Osteoblast (primary cell): ENCODE data around the gene LASP1. TPM values are rescaled to one million over a fixed set of nuclear protein-coding genes. Genes with fewer than 3 reads are reported as not detected.

ENCODE experiments used
- DNase-seq: peaks from one replicate; pipeline ENCODE4 v3.0.0; 2011; ENCODE audit warnings: low spot score, mixed read lengths; ENCODE audit not compliant: insufficient read length; ENCODE audit errors: missing footprints
- H2AFZ ChIP-seq: 2 replicates; pipeline ENCODE4 v1.6.0; 2011; ENCODE audit warnings: mild to moderate bottlenecking, low read length
- H3K27ac ChIP-seq: 2 replicates; pipeline ENCODE4 v1.5.1; 2011; ENCODE audit warnings: mild to moderate bottlenecking, low read depth, low read length, moderate library complexity
- H3K27me3 ChIP-seq: 2 replicates; pipeline ENCODE4 v1.6.0; 2012; ENCODE audit warnings: mild to moderate bottlenecking, control low read depth, inconsistent platforms, low read length, moderate library complexity; ENCODE audit not compliant: insufficient read depth
- H3K36me3 ChIP-seq: 2 replicates; pipeline ENCODE4 v1.5.1; 2011; ENCODE audit warnings: mild to moderate bottlenecking, low read length, control low read depth, moderate library complexity; ENCODE audit not compliant: insufficient read depth
- H3K4me1 ChIP-seq: 2 replicates; pipeline ENCODE4 v1.5.1; 2011; ENCODE audit warnings: mild to moderate bottlenecking, low read length, control low read depth, moderate library complexity; ENCODE audit not compliant: insufficient read depth
- H3K4me2 ChIP-seq: 2 replicates; pipeline ENCODE4 v1.6.0; 2011; ENCODE audit warnings: mild to moderate bottlenecking, low read length; ENCODE audit not compliant: insufficient read depth
- H3K4me3 ChIP-seq: fragments of 200-600 bp; sonication (generic); 3 replicates; pipeline ENCODE4 v1.5.1; 2012; ENCODE audit warnings: mild to moderate bottlenecking, low read length, inconsistent platforms; ENCODE audit not compliant: insufficient read depth
- H3K79me2 ChIP-seq: 2 replicates; pipeline ENCODE4 v1.6.0; 2012; ENCODE audit warnings: mild to moderate bottlenecking, low read length, control low read depth, inconsistent platforms; ENCODE audit not compliant: insufficient read depth
- H3K9me3 ChIP-seq: 2 replicates; pipeline ENCODE4 v1.5.1; 2011; ENCODE audit warnings: low read depth, low read length, control low read depth
- H4K20me1 ChIP-seq: 2 replicates; pipeline ENCODE4 v1.6.0; 2012; ENCODE audit warnings: mild to moderate bottlenecking, low read length, control low read depth; ENCODE audit not compliant: insufficient read depth
- total RNA-seq: library from RNA; depleted of rRNA; stranded (reverse); fragments of >200 nt; gene quantifications from 2 replicates; pipeline ENCODE4 v1.2.3, GENCODE V29; 2012
- TF ChIP-seq, protein P1 (sequence below): IDR thresholded peaks from 2 replicates; pipeline ENCODE4 v1.5.1; 2011; ENCODE audit warnings: mild to moderate bottlenecking, low read depth, low read length, moderate library complexity; ENCODE audit errors: extremely low read depth

LASP1 gene
- total RNA-seq, 1 donor = 228 TPM

DNA sequence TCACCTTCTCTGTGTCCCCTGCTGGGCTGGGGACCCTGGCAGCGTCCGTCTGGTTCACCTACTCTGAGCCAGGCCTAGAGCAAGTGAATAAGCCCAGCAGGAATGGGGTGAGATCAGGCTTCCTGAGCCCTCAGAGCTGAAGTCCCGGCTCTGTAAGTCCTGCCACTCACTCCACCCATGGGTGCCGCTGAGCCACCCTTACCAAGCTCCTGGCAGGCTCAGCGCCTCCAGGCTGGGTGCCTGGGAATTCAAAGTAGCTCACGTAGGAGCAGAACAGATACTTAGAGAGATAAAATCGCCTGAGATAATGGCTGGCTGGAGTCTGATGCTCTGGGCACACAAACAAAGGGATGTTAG, 45.8 kb downstream of the LASP1 start:
- TF ChIP-seq, protein P1, sequence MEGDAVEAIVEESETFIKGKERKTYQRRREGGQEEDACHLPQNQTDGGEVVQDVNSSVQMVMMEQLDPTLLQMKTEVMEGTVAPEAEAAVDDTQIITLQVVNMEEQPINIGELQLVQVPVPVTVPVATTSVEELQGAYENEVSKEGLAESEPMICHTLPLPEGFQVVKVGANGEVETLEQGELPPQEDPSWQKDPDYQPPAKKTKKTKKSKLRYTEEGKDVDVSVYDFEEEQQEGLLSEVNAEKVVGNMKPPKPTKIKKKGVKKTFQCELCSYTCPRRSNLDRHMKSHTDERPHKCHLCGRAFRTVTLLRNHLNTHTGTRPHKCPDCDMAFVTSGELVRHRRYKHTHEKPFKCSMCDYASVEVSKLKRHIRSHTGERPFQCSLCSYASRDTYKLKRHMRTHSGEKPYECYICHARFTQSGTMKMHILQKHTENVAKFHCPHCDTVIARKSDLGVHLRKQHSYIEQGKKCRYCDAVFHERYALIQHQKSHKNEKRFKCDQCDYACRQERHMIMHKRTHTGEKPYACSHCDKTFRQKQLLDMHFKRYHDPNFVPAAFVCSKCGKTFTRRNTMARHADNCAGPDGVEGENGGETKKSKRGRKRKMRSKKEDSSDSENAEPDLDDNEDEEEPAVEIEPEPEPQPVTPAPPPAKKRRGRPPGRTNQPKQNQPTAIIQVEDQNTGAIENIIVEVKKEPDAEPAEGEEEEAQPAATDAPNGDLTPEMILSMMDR = no peak
- Histone ChIP-seq H3K79me2 (peaks cover 57% of the 10 kb centered on the region), H3K4me1 (peaks cover 5% of the 10 kb centered on the region), H3K9me3 (no peaks in the 10 kb centered on the region), H2AFZ (no peak overlapping the region), H3K4me2 (no peak overlapping the region), H3K27ac (no peak overlapping the region), H3K36me3 (peaks cover 90% of the 10 kb centered on the region), H3K4me3 (no peak overlapping the region), H4K20me1 (peaks cover 76% of the 10 kb centered on the region), H3K27me3 (no peaks in the 10 kb centered on the region)
- DNase-seq = no peak

DNA sequence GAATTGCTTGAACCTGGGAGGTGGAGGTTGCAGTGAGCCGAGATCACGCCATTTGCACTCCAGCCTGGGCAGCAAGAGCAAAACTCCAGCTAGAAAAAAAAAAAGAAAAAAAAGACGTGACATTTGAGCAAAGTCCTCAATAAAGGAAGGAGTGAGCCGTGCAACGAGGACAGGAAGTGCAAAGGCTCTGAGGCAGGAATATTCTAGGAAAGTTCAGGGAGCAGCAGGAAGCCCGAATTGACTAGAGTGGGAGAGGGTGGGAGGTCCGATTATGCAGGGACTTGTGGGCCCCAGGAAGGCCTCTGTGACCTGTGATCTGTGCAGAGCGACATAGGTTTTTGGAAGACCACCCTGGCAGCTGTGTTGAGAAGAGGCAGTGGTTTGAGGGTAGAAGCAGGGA, 46.9 kb downstream of the LASP1 start:
- Histone ChIP-seq H2AFZ (no peak overlapping the region), H4K20me1 (peaks cover 72% of the 10 kb centered on the region), H3K9me3 (no peaks in the 10 kb centered on the region), H3K79me2 (peaks cover 45% of the 10 kb centered on the region), H3K36me3 (peaks cover 88% of the 10 kb centered on the region), H3K27me3 (no peaks in the 10 kb centered on the region), H3K4me1 (peaks cover 8% of the 10 kb centered on the region), H3K27ac (no peak overlapping the region), H3K4me2 (no peak overlapping the region), H3K4me3 (no peak overlapping the region)
- TF ChIP-seq, protein P1 = no peak
- no peak for DNase-seq

DNA sequence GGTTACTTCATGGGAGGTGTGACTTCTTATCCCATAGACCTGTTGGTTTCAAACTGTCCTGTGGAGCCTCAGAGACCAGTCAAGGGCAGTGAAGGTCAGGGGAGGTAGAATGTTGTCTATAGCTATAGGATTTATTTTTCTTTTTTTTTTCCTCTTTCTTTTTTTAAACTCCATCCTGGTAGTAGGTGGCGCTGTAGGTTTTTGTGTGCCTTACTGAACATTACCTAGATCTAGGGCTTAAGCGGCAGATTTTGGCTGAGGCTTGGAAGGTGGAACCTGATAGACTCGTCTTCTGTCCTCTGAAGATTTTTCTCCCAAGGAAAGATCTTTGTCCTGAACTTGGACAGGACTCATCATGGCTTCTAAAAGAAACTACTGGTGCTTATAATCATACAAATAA, 47.4 kb downstream of the LASP1 start:
- peaks cover 13% of the 10 kb centered on the region for H3K4me1 ChIP-seq
- no peaks in the 10 kb centered on the region for H3K27me3 ChIP-seq
- H4K20me1 ChIP-seq = peaks cover 70% of the 10 kb centered on the region
- H3K36me3 ChIP-seq = peaks cover 84% of the 10 kb centered on the region
- no peak overlapping the region for H3K4me2 ChIP-seq
- peaks cover 40% of the 10 kb centered on the region for H3K79me2 ChIP-seq
- no peaks in the 10 kb centered on the region for H3K9me3 ChIP-seq
- no peak overlapping the region for H3K4me3 ChIP-seq
- DNase-seq = no peak
- TF ChIP-seq, protein P1 = peak; percentile 12
- H3K27ac ChIP-seq = no peak overlapping the region
- no peak overlapping the region for H2AFZ ChIP-seq

DNA sequence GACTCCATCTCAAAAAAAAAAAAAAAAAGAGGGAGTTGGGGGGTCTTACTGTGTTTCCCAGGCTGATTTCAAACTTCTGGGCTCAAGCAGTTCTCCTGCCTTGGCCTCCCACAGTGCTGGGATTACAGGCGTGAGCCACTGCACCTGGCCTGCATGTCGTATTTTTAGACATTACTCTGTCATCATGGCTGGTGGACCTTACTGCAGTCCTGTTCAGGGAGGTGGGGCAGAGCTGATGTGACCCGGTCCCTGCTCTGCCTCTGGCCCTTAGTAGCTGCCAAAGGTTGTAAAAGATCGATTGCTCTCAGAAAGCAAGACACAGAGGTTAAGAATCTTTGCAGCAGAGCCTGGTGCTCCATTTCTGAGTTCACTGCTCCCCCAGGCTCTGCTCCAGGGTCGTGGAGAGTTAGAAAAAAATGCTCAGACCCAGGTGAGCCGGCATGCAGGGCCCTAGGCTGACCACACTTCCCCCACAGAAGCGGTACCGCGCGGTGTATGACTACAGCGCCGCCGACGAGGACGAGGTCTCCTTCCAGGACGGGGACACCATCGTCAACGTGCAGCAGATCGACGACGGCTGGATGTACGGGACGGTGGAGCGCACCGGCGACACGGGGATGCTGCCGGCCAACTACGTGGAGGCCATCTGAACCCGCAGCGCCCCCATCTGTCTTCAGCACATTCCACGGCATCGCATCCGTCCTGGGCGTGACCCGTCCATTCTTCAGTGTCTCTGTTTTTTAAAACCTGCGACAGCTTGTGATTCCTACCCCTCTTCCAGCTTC, 48.5 kb downstream of the LASP1 start:
- H3K4me3 ChIP-seq = no peak overlapping the region
- no peak overlapping the region for H3K27ac ChIP-seq
- H3K79me2 ChIP-seq = peaks cover 30% of the 10 kb centered on the region
- no peaks in the 10 kb centered on the region for H3K9me3 ChIP-seq
- TF ChIP-seq, protein P1 = no peak
- H4K20me1 ChIP-seq = peaks cover 68% of the 10 kb centered on the region
- no peak overlapping the region for H2AFZ ChIP-seq
- peaks cover 76% of the 10 kb centered on the region for H3K36me3 ChIP-seq
- peaks cover 17% of the 10 kb centered on the region for H3K4me1 ChIP-seq
- no peaks in the 10 kb centered on the region for H3K27me3 ChIP-seq
- DNase-seq = no peak
- H3K4me2 ChIP-seq = no peak overlapping the region
